GM15510 (cell line): ENCODE results near the gene KNDC1.

ENCODE experiments used
- POLR2A ChIP-seq: IDR thresholded peaks from 3 replicates; pipeline ENCODE4 v1.6.1; 2011; ENCODE audit warnings: borderline replicate concordance; ENCODE audit not compliant: insufficient read length; ENCODE audit errors: extremely low read depth

Gene KNDC1

GRCh38 chr10:133272964-133273420 lies 113.0 kb downstream of the KNDC1 start:
- TF ChIP-seq POLR2A = no peak

GRCh38 chr10:133273534-133274143 lies 113.6 kb downstream of the KNDC1 start:
- TF ChIP-seq POLR2A = no peak

- peak; percentile 41 for TF ChIP-seq POLR2A
These were observed 115.0 kb downstream of the KNDC1 start for GRCh38 chr10:133274751-133275683.

- TF ChIP-seq POLR2A = peak; percentile 30
These were observed 115.7 kb downstream of the KNDC1 start for GRCh38 chr10:133275684-133276092.
